DOHH2 (cell line): ENCODE data around the gene LIMS3.
"Not testable (repeated sequence)": the region's sequence is repeated elsewhere in the genome, so short reads cannot be mapped to it uniquely, and the experiment has no call there.

ENCODE experiments used
- H3F3A ChIP-seq: fragments of 200-600 bp; sonication (generic), shearing (Covaris generic); 2 replicates; pipeline ENCODE4 v1.6.0; 2016; ENCODE audit warnings: antibody characterized with exemption, mild to moderate bottlenecking; ENCODE audit not compliant: control insufficient read depth, insufficient read depth
- H3K27ac ChIP-seq: fragments of 200-600 bp; sonication (generic); 2 replicates; pipeline ENCODE4 v1.5.1; 2014; ENCODE audit warnings: low read depth, mild to moderate bottlenecking, low read length, moderate library complexity
- H3K27me3 ChIP-seq: fragments of 200-600 bp; sonication (generic); 2 replicates; pipeline ENCODE4 v1.6.1; 2014; ENCODE audit warnings: mild to moderate bottlenecking, low read length, mixed read lengths; ENCODE audit not compliant: control insufficient read depth
- H3K36me3 ChIP-seq: fragments of 200-600 bp; sonication (generic); 2 replicates; pipeline ENCODE4 v1.6.1; 2014; ENCODE audit warnings: mild to moderate bottlenecking, low read length, moderate library complexity, mixed read lengths; ENCODE audit not compliant: control insufficient read depth
- H3K4me1 ChIP-seq: fragments of 200-600 bp; sonication (generic); 2 replicates; pipeline ENCODE4 v1.6.1; 2014; ENCODE audit warnings: mild to moderate bottlenecking, low read length, mixed read lengths; ENCODE audit not compliant: control insufficient read depth
- H3K4me2 ChIP-seq: fragments of 200-600 bp; sonication (generic); 2 replicates; pipeline ENCODE4 v1.6.0; 2014; ENCODE audit warnings: mild to moderate bottlenecking, low read length, moderate library complexity
- H3K4me3 ChIP-seq: fragments of 200-600 bp; sonication (generic); 2 replicates; pipeline ENCODE4 v1.5.1; 2014; ENCODE audit warnings: mild to moderate bottlenecking, low read length, mixed read lengths
- H3K79me2 ChIP-seq: fragments of 200-600 bp; sonication (generic); 2 replicates; pipeline ENCODE4 v1.6.1; 2014; ENCODE audit warnings: mild to moderate bottlenecking, low read length, mixed read lengths; ENCODE audit not compliant: control insufficient read depth
- H3K9me2 ChIP-seq: fragments of 200-600 bp; sonication (generic); replicated peaks from 2 replicates; pipeline ENCODE4 v1.6.1; 2014; ENCODE audit warnings: mild to moderate bottlenecking, low read length, mixed read lengths; ENCODE audit not compliant: control insufficient read depth
- H3K9me3 ChIP-seq: fragments of 200-600 bp; sonication (generic); 2 replicates; pipeline ENCODE4 v1.6.1; 2014; ENCODE audit warnings: antibody characterized with exemption, low read length, mixed read lengths; ENCODE audit not compliant: control insufficient read depth, insufficient read depth
- H4K20me1 ChIP-seq: fragments of 200-600 bp; sonication (generic); 2 replicates; pipeline ENCODE4 v1.6.0; 2014; ENCODE audit warnings: low read depth, mild to moderate bottlenecking, antibody characterized with exemption, low read length, moderate library complexity; ENCODE audit not compliant: control insufficient read depth, insufficient read depth

LIMS3 gene

GRCh38 chr2:109894141-109894540 lies 4.3 kb upstream of the LIMS3 start:
- H3K9me2 ChIP-seq, H3K27me3 ChIP-seq, H3K27ac ChIP-seq, H3K4me2 ChIP-seq, H3K4me3 ChIP-seq, H3K79me2 ChIP-seq, H3K9me3 ChIP-seq, H3F3A ChIP-seq, H4K20me1 ChIP-seq, H3K36me3 ChIP-seq, H3K4me1 ChIP-seq: not testable (repeated sequence)

- H3K27me3 ChIP-seq, H3K9me3 ChIP-seq: not testable (repeated sequence)
Measured at GRCh38 chr2:109895090-109895869, 3.2 kb upstream of the LIMS3 start.

GRCh38 chr2:109896212-109896611 lies 2.3 kb upstream of the LIMS3 start:
- H3K27ac ChIP-seq, H3K27me3 ChIP-seq, H3K4me1 ChIP-seq, H3K4me2 ChIP-seq, H3K79me2 ChIP-seq, H3F3A ChIP-seq, H3K36me3 ChIP-seq, H3K9me3 ChIP-seq, H3K4me3 ChIP-seq, H4K20me1 ChIP-seq, H3K9me2 ChIP-seq: not testable (repeated sequence)

More at GRCh38 chr2:109895090-109895869, 3.2 kb upstream of the LIMS3 start:
- H3K4me2 ChIP-seq, H3K27ac ChIP-seq, H3K4me3 ChIP-seq, H3K4me1 ChIP-seq, H4K20me1 ChIP-seq, H3F3A ChIP-seq, H3K79me2 ChIP-seq, H3K9me2 ChIP-seq, H3K36me3 ChIP-seq: not testable (repeated sequence)

- not testable (repeated sequence) for H3K27ac ChIP-seq, H3K4me3 ChIP-seq, H3K4me1 ChIP-seq, H3K4me2 ChIP-seq, H3K36me3 ChIP-seq, H3K79me2 ChIP-seq, H3K9me2 ChIP-seq, H4K20me1 ChIP-seq, H3K27me3 ChIP-seq, H3K9me3 ChIP-seq, H3F3A ChIP-seq
Measured at GRCh38 chr2:109897769-109898461, 573 bp upstream of the LIMS3 start.

GRCh38 chr2:109905796-109906195 lies 7.3 kb downstream of the LIMS3 start:
- not testable (repeated sequence) for H3K9me2 ChIP-seq, H3K9me3 ChIP-seq, H3K4me2 ChIP-seq, H4K20me1 ChIP-seq, H3K27ac ChIP-seq, H3K4me1 ChIP-seq, H3K4me3 ChIP-seq, H3K79me2 ChIP-seq, H3K36me3 ChIP-seq, H3K27me3 ChIP-seq, H3F3A ChIP-seq

- H3K4me3 ChIP-seq, H3K4me1 ChIP-seq, H3K9me3 ChIP-seq, H3K27ac ChIP-seq, H3K36me3 ChIP-seq, H3K4me2 ChIP-seq, H3F3A ChIP-seq, H4K20me1 ChIP-seq, H3K9me2 ChIP-seq, H3K27me3 ChIP-seq, H3K79me2 ChIP-seq: not testable (repeated sequence)
Measured at GRCh38 chr2:109908626-109909025, 10.1 kb downstream of the LIMS3 start.

GRCh38 chr2:109910789-109911188 lies 12.3 kb downstream of the LIMS3 start:
- not testable (repeated sequence) for H3K9me3 ChIP-seq, H3K4me1 ChIP-seq, H3K4me2 ChIP-seq, H3K4me3 ChIP-seq, H3F3A ChIP-seq, H3K9me2 ChIP-seq, H3K27ac ChIP-seq, H4K20me1 ChIP-seq, H3K79me2 ChIP-seq, H3K36me3 ChIP-seq, H3K27me3 ChIP-seq

- H3K27me3 ChIP-seq, H3F3A ChIP-seq, H4K20me1 ChIP-seq, H3K36me3 ChIP-seq, H3K79me2 ChIP-seq, H3K9me3 ChIP-seq, H3K4me3 ChIP-seq, H3K9me2 ChIP-seq, H3K4me1 ChIP-seq, H3K4me2 ChIP-seq, H3K27ac ChIP-seq: not testable (repeated sequence)
Measured at GRCh38 chr2:109913911-109914310, 15.4 kb downstream of the LIMS3 start.
